Measurements from ENCODE around the gene PDE6A. TPM values are rescaled to one million over a fixed set of nuclear protein-coding genes. Genes with fewer than 3 reads are reported as not detected.

Gene PDE6A
- total RNA-seq, 4 donors from 2014 or later = 0.04 to 3.8 (median 2.2) TPM

DNA sequence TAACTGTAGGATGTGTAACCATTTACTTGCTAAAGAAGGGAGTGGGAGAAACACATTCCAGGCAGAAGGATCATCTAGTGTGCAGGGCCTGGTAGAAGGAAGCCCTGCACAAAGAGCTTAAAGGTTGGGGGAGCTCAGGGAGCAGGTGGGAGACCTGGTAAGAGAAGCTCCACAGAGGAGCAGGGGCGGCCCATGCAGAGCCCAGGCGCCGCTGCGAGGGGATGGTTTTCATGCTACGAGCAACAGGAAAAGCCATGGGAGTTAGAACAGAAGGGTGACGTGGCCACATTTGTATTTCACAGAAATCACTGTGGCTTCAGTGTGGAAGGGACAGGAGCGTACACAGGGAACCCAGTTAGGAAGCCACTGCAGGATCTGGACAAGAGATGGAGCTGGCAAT is 73.1 kb downstream of the PDE6A start:
- Histone ChIP-seq H3K27me3 (no peaks in the 10 kb centered on the region), H3K4me3 (no peak overlapping the region), H3K27ac (no peak overlapping the region), H3K36me3 (no peaks in the 10 kb centered on the region), H3K4me1 (no peaks in the 10 kb centered on the region), H3K9me3 (no peaks in the 10 kb centered on the region)
- WGBS, 2 donors = 92 to 93% methylated on average over 7 of the region's 7 CpGs
- no peak for TF ChIP-seq POLR2A (IDR thresholded peaks at IDR 0.05)
- TF ChIP-seq, protein P1, sequence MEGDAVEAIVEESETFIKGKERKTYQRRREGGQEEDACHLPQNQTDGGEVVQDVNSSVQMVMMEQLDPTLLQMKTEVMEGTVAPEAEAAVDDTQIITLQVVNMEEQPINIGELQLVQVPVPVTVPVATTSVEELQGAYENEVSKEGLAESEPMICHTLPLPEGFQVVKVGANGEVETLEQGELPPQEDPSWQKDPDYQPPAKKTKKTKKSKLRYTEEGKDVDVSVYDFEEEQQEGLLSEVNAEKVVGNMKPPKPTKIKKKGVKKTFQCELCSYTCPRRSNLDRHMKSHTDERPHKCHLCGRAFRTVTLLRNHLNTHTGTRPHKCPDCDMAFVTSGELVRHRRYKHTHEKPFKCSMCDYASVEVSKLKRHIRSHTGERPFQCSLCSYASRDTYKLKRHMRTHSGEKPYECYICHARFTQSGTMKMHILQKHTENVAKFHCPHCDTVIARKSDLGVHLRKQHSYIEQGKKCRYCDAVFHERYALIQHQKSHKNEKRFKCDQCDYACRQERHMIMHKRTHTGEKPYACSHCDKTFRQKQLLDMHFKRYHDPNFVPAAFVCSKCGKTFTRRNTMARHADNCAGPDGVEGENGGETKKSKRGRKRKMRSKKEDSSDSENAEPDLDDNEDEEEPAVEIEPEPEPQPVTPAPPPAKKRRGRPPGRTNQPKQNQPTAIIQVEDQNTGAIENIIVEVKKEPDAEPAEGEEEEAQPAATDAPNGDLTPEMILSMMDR (IDR thresholded peaks at IDR 0.05) = no peak
- intact Hi-C loops (cut with DNase I) = no loop called here
- DNase-seq = no peak

DNA sequence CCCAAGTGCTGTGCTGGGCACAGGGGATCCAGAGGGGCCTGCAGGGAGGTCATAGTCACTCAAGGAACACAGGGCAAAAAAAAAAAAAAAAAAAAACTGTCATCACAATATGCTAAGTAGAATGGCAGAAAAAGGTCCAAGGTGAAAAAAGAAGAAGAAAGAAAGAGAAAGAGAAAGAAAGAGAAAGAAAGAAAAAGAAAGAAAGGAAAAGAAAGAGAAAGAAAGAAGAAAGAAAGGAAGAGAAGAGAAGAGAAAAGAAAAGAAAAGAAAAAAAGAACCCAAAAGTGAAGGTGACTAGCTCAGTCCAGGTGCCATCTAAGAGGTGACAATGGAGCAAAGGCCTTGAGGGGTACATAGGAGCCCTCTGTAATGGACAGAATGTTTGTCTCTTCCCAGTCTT is 73.9 kb downstream of the PDE6A start:
- H3K27ac ChIP-seq = no peak overlapping the region

DNA sequence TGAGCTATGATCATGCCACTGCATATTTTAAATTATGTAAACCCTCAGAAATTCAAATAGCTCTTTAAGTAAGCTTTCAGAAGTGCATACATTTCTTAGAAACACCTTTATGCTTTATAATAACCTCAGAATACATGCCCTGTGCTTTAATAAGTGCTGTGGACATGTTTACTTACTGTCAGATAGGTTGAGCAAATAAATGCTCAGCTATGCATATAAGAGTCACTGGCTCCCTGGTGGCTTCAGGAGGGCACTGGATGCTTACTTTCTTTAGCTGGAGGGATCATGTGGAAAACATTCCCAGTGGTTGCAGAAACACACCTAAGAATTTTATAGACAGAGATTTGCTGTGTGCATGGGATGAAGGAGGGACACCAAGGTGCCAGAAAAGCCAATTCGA is 74.4 kb downstream of the PDE6A start:
- DNase-seq = no peak
- WGBS, 2 donors = 64 to 70% methylated on average over 1 of the region's 1 CpG
- intact Hi-C loops (cut with DNase I) = no loop called here

More for the DNA sequence above, 73.9 kb downstream of the PDE6A start:
- Histone ChIP-seq H3K4me1 (no peaks in the 10 kb centered on the region), H3K27me3 (no peaks in the 10 kb centered on the region), H3K36me3 (no peaks in the 10 kb centered on the region), H3K4me3 (no peak overlapping the region), H3K9me3 (no peaks in the 10 kb centered on the region)
- TF ChIP-seq, protein P1 (IDR thresholded peaks at IDR 0.05) = no peak
- TF ChIP-seq POLR2A (IDR thresholded peaks at IDR 0.05) = no peak
- no peak for DNase-seq
- intact Hi-C loops (cut with DNase I) = no loop called here

DNA sequence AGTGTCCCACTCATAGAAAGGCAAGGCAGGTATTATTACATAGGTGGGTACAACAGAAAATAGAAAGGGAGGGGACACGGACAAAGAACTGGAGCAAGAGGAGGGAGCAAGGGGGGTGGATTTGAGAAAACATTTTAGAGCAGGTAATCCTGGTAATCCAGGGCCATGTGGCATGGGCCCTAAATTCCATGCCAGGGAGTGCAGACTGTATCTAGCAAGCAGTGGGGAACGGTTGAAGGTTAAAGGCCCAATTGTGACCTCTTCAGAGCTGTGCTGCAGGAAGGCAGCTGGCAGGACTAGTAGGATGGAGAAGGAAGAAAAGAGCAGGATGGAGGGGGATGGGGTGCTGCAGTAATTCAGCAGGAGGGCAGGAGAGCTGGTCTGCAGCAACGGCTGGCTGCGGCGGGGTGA is 75.2 kb downstream of the PDE6A start:
- Histone ChIP-seq H3K9me3 (no peaks in the 10 kb centered on the region), H3K27me3 (no peaks in the 10 kb centered on the region), H3K36me3 (no peaks in the 10 kb centered on the region), H3K27ac (no peak overlapping the region), H3K4me3 (no peak overlapping the region), H3K4me1 (no peaks in the 10 kb centered on the region)
- intact Hi-C loops (cut with DNase I) = no loop called here
- TF ChIP-seq, protein P1 (IDR thresholded peaks at IDR 0.05) = no peak
- TF ChIP-seq POLR2A (IDR thresholded peaks at IDR 0.05) = no peak
- DNase-seq = no peak
- 82 to 88% methylated on average over 5 of the region's 5 CpGs for WGBS, 2 donors

More for the DNA sequence above, 74.4 kb downstream of the PDE6A start:
- no peaks in the 10 kb centered on the region for H3K4me1 ChIP-seq
- no peaks in the 10 kb centered on the region for H3K27me3 ChIP-seq
- no peaks in the 10 kb centered on the region for H3K36me3 ChIP-seq
- no peak for TF ChIP-seq POLR2A (IDR thresholded peaks at IDR 0.05)
- TF ChIP-seq, protein P1 (IDR thresholded peaks at IDR 0.05) = no peak
- H3K27ac ChIP-seq = no peak overlapping the region
- no peaks in the 10 kb centered on the region for H3K9me3 ChIP-seq
- H3K4me3 ChIP-seq = no peak overlapping the region

DNA sequence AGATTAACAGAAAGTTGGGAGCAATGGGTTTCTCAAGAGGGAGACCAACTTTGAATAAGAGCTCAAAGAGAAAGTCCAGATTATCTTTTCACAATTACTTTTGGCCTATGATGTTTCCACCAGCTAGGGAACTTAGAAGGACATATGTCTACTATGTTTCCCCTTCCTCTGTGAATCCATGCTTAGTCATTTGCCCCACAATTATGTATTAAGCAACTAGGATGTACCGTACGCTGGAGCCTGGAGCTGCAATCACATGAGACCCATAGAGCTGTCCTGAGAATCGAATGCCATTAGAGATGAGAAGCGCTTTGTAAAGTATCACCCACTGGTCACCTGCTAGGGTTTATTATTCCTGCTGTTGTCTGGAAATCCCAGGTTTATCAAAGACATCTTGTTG is 78.8 kb downstream of the PDE6A start:
- no peak for DNase-seq
- no peak overlapping the region for H3K27ac ChIP-seq
- intact Hi-C loops (cut with DNase I) = no loop called here
- no peaks in the 10 kb centered on the region for H3K9me3 ChIP-seq
- WGBS, 2 donors = 68 to 96% methylated on average over 4 of the region's 4 CpGs
- no peaks in the 10 kb centered on the region for H3K4me1 ChIP-seq
- H3K27me3 ChIP-seq = no peaks in the 10 kb centered on the region
- H3K36me3 ChIP-seq = peaks cover 0 to 4% (median 0%) of the 10 kb centered on the region in 3 donors
- H3K4me3 ChIP-seq = no peak overlapping the region
- TF ChIP-seq POLR2A (IDR thresholded peaks at IDR 0.05) = no peak
- TF ChIP-seq, protein P1 (IDR thresholded peaks at IDR 0.05) = no peak
